NCI-H2196 (cell line): Measurements from ENCODE around the gene ME2.
"Not testable (repeated sequence)": the region's sequence is repeated elsewhere in the genome, so short reads cannot be mapped to it uniquely, and the experiment has no call there.

Experiments
- DNase-seq: peaks from one replicate; lab custom pipeline; 2025; ENCODE audit not compliant: unreplicated experiment; lab: John Stamatoyannopoulos, UW

The ME2 gene

DNA sequence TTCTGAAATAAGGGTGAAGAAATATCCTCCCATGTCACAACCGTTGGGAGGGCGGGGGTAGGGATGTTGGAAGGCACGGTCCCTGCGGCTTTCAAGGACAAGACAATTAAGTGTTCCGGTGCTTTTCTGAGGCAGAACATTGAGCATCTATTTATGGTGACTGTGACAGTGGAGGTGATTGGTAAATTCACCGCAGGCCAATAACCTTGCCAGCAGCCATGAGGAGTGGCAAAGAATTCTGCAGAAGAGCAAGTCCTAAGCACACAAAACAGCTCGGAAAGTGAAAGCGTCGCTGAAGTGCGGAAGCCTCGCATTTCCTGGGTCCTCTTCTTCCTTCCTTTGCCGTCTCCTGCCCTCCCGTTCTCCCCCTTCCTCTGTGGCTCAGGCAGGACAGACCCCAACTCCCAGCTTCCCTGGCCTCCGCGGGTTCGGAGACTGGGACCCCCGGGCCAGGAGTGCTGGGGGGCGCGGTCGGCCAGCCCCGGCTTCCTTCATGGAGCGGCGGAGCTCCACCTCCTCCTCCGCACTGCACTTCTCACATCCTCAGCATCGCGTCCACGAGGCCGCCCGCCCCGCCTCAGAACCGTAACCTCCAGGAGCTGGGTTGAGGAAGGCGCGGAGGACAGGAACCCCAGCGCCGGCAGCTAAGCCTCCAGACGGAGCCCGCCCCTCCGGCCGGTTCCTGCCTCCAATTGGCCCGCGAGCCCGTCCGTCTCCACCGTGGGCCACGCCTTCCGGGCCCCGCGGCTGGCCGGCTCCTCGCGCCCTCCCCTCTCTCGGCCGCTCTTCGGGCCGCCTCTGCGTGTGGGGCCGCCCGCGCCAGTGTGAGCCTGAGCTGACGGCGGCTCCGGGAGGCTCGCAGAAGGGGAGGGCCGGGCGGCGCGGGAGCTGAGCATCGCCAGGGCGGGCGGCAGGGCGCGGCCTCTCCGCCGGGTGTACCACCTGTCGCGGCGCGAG is at the start of gene ME2:
TSS of gene ME2 (plus strand) at position 774 of the 957 bp plus-strand sequence. CDS start 16,703 bp downstream, outside the sequence.
- peak; percentile 87 for DNase-seq

DNA sequence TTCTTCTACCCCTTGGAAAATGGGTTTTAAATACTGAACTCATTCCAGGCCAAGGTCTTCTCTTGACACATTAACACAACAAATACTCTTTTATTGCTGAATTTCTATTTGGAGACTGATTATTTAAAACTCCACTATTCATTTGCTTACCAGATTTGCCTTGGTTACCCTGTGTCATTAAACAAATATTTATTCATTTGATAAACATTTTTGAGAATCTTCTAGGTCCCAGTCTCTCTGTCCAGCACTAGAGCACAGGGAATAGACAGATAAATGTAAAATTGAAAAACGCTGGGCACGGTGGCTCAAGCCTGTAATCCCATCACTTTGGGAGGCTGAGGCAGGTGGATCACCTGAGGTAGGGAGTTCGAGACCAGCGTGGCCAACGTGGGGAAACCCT is 49.3 kb upstream of the ME2 start:
- DNase-seq, result no peak

DNA sequence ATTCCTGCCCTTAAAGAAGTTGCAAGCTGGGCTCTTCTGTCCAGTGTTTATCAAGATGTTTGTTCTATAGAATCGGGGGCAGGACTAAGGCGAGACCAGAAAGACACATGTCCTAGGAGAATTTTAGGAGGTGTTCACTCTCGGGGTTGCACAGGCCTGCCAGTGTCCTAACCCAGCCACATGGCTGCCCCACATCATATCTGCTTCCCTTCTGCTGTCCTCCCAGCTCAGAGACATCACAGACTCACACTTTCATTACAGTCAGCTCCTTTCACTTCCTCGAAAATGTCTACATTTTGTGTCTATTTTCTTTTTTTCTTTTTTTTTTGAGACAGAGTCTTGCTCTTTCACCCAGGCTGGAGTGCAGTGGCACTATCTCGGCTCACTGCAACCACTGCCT is 48.4 kb upstream of the ME2 start:
- DNase-seq, result no peak

DNA sequence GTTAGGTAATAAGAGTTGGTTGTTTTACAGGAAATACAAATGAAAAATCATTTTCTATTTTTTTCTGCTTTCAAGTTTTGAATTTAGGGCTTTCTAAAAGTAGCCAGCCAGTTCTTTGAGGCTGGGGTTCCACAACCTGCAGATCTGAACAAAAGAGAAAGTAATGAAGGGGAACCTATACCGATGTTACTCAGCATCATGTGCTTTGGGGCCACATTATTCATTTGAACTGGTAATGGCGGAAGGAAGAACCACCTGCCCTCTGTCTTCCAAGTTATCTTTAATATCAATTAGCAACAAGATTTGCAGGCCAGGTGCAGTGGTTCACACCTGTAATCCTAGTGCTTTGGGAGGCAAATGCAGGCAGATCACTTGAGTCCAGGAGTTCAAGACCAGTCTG is 46.2 kb upstream of the ME2 start:
- DNase-seq, result no peak

DNA sequence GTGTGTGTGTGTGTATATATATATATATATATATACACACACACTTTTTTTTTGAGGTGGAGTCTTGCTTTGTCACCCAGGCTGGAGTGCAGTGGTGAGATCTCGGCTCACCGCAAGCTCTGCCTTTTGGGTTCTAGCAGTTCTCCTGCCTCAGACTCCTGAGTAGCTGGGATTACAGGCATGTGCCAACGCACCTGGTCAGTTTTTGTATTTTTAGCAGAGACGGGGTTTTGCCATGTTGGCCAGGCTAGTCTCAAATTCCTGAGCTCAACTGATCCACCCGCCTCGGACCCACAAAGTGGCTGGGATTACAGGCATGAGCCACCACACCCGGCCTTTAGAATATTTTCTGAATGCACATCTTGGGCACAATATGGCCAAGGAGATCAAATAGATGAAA is 45.4 kb upstream of the ME2 start:
- not testable (repeated sequence) for DNase-seq

DNA sequence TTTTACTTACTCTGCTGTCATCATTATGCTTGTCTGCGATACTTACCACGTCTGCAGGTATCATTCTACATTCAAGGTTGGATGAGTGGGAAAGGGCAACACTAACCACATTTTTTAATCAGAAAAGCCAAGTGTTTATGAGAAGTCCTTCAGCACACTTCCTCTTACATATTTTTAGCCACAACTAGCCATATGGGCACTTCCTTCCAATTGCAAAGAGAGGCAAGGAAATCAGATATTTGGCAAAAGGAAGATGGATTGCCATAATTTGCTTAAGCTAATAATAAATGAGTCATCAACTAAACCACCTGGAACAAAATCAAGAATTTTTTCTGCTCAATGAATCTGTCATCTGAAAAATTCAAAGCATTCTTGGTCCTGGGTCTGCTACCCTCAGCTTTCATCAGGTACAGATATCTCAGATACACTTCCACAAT is 42.4 kb upstream of the ME2 start:
- DNase-seq, result peak; percentile 62

DNA sequence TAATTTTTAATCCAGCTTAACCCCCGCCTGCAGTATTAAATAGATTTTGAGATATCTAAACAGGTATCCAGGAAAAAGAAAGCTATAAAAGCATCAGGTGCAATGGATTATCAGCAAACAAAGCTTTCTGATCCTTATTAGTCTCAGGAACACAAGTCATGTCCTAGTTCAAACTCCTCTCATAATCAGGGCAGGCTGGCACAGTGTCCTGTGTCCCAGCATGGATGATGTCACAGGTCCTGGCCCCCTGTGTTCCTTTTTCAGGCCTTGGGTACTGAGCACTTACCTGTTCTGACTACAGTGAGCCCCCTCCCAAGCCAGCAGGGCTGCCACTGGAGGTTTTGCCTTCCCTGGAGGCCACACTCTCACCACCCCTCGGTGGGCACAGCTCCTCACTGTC is 39.6 kb upstream of the ME2 start:
- DNase-seq, result no peak

DNA sequence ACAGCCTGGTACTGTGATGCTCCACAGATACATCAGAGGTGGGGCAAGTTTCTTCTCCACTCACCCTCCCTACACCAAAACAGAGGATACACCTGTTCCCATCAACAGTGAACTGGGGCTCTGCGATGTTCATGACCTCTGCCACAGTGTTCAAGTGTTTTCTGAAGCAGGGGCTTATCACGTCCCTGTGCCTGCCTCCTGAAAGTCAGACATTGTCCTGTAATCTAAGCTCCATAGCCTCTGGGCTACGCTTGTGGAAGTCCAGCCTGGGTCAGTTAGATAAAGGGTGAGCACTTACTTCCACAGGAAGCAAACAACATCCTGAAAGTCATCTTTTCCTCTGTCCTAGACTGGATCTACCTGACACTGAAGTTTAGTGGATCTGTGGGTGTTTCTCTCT is 38.9 kb upstream of the ME2 start:
- no peak for DNase-seq

DNA sequence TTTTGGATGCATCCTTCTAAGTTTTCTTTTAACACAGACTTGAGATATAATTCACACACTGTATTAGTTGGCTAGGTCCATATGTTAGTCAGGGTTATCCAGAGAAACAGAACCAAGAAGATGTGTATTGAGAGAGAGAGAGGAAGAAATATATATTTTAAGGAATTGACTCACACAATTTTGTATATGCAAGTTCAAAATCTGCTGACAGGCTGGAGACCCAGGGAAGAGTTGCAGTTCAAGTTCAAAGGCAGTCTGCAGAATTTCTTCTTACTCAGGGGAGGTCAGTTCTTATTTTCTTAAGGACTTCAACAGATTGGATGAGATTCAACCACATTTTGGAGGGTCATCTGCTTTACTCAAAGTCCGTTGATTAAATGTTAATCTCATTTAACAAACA is 36.1 kb upstream of the ME2 start:
- no peak for DNase-seq

DNA sequence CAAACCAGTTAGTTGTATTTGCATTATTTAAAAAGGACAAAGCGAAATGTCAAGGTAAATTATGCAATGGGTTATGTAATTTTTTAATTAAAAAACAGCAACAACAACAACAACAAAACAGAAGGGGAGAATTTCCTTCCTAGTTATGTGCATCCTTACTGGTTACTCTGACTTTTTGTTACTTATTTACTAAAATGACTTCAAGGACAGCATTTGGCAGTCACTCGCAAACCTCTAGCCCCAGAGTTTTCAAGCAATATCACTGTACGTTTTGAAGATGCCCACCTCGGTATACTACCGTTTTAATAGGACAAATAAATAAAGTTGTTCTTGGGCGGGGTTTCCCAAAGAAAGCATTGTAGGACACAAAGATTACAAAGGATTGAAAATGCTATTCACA is 34.4 kb upstream of the ME2 start:
- no peak for DNase-seq

DNA sequence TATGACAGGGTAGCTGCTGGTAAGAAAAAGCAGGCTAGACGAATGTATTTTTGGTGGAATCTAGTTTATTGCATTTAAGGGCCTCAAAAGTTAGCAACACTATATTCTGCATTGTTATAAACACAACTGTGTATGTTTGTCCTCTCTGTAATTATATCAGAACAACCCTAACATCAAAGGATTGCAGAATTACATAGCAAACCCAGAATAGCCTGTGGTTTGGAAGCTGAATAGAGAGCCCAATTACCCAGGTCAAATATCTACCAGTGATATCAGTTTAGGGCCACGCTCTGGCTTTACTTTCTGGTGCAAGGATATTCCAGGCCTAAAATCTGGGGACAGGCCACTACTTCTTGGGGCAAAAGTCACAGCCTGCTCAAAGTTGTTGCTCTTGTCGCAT is 34.0 kb upstream of the ME2 start:
- DNase-seq, result no peak

DNA sequence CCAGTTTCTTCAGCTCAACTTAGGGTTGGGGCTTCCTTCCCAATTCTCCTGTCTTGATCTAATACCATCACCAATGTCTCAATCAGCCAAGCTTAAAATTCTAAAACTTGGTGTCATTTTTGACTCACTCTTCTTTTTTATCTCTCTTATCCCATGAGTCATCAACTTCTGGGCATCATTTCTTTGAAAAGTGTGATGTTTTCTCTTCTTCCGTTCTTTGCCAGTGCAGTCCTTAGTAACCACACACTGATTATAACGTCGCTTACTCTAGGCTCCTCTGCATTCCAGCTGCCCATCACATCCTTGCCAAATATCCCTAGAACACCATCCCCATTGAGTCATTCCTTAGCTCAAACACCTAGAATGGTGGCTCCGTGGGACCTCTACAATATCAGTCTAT is 31.7 kb upstream of the ME2 start:
- DNase-seq, result no peak

DNA sequence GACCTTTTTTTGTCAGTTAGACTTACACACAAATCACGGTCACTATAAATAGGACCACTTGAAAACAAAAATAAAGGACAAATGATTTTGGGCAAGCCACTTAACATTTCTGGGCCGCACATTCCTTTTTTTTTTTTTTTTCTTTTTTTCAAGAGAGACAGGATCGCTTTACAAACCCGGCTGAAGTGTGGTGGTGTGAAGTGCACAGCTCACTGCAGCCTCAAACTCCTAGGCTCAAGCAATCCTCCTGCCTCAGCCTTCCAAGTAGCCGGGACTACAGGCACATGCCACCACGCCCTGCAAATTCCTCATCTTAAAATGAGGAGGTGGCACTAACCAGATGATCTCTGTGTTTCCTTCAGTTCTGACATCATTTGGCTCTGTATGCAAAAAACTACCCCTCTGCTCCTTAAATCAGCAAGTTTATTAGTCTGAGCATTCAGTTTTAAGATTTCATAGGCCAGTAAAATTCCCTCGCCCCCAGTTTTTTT is 30.8 kb upstream of the ME2 start:
- no peak for DNase-seq

DNA sequence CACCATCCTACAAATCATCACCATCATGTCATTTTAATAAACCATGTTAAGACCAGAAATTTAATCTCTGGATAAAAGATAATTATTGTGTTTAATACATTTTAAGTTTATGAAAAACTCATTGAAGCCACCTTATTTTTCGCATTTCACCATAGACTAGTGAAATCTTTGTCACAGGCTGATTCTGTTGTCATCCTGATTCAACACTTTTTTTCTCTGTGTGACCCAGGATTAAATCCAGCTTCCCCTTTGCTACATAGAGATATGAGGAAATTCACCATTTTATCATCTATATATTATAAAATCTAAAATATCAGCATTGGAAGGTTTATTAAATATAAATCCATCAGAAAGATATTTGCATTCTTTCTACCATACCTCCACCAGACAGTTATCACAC is 29.9 kb upstream of the ME2 start:
- DNase-seq, result no peak

DNA sequence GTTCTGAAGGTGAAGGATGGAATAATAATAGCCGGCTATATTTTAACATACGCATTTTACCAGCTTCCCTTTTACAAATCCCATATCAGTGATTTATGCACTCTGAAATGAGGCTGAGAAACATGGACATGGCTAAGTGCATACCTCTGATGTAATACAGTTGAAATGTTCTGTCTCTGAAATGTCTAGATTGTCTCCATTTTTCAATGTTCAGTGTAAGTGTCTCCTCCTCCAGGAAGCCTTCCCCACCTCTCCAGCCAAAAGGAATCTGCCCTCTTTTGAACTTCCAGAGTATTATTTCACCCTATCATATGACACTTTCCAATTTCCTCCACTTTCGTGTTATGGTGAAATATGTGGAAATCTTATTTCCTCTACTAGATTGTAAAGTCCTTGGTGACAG is 29.5 kb upstream of the ME2 start:
- no peak for DNase-seq

DNA sequence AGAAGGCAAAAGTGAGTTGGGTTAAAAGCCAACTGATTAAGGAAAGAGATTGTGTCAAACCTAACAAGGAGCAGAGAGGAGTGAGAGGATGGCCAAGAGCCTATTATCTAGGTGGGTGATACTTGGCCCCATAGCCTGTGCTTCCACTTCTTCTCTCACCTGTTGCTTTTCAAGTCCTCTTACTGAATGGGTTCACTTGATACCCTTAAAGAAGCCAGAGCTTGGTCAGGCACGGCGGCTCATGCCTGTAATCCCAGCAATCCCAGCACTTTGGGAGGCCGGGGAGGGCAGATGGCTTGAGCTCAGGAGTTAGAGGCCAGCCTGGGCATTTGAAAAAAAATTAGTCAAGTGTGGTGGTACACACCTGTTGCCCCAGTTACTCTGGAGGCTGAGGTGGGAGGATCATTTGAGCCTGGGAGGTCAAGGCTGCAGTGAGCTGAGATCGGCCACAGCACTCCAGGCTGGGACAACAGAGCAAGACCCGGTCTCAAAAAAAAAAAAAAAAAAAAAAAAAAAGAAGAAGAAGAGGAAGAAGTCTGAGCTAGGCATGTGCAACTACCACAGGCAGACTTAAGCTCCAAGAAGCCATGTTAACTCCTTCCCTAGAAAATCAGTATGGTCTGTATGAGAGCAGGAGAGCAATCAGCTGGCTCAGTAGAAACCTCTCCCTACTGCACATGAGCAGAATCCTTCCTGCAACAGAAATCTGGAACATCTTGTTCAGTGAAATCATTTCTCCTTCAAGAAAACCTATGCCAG is 28.4 kb upstream of the ME2 start:
- no peak for DNase-seq

DNA sequence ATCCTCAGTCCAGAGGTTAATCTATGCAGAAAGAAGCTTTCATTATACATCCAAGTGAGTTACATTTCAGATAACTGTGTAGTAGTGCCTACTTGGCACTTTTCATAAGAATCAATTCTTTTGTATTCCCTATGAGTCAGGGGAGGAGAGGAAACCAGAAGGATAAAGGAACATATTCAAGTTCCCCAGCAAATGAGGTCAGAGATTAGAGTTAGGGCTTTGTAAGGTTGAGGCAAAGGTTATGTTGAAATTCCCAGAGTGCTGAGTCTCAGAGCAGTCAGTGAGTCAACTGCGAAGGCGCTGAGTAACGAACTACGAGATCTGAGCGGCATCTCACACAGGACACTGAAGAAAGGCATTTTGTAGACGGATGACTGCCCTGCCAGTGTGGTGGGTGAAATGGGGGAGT is 25.1 kb upstream of the ME2 start:
- DNase-seq, result no peak

DNA sequence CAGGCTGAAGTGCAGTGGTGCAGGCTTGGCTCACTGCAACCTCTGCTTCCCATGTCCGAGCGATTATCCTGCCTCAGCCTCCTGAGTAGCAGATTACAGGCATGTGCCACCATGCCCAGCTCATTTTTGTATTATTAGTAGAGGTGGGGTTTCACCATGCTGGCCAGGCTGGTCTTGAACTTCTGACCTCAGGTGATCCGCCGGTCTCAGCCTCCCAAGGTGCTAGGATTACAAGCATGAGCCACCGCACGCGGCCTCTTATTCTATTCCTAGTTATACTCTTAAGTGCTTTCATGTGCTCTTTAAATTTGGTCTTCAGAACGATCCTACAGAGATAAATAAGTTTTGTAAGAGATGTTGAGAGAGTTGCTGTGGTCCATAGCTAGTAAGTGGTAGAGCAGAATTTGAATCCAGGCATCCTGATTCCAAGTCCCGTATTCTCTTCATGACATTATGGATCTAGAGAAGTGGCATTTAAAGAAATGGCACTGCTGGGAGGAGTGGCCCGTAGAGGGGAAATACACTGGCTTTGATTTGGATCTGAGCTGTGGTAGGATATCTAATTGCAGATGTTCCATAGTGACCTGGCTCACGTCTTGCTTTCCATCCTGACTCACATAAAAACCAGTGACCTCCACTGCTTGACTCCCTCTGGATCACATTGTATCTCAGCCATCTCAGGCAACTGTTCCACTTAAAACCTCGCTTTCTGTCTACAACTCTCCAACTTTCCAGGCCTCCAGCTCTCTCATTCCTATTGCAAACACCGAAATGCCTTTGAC is 22.8 kb upstream of the ME2 start:
- DNase-seq, result no peak

DNA sequence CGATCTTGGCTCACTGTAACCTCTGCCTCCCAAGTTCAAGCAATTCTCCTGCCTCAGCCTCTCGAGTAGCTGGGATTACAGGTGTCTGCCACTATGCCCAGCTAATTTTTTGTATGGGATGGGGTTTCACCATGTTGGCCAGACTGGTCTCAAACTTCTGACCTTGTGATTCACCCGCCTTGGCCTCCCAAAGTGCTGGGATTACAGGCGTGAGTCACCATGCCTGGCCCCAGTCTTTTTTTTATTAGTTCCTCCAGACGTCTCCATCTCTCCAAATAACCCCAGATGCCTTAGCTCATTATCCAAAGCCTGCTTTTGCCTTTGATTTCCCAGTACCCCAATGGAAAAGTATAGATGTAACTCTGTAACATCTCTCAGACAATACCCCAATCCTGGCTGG is 21.8 kb upstream of the ME2 start:
- not testable (repeated sequence) for DNase-seq

DNA sequence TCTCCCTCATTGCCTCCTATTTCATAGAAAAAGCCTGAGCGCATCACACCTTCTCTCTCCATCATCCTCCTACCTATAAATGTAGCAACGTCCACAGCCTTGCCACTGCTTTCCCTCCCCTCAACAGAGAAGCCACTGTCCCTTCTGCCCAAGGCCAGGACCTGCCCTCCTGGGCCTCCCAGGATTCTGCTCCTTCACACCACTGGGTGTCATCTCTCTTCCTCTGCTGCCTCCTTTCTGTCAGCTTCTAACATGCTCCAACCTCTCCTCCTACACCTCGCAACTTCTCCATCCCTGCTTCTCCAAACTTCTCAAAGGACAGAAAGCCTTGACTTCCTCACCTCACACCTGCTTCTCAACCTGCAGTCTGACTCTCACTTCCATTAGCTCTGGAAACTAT is 21.2 kb upstream of the ME2 start:
- DNase-seq, result no peak
